Measurements from ENCODE around the gene ENO1. TPM values are rescaled to one million over a fixed set of nuclear protein-coding genes. Genes with fewer than 3 reads are reported as not detected.
A peak's percentile ranks its signal among the peaks of the same experiment; 100 is the strongest.
"Not testable (repeated sequence)": the region's sequence is repeated elsewhere in the genome, so short reads cannot be mapped to it uniquely, and the experiment has no call there.

ENO1 gene
- total RNA-seq, 1 donor = 1,591 TPM

- Histone ChIP-seq H3K9me3 (ENCODE audit: low read depth, low read length) (no peaks in the 10 kb centered on the region), H3K27me3 (ENCODE audit: insufficient read depth, low read length) (no peaks in the 10 kb centered on the region), H2AFZ (ENCODE audit: low read length) (no peak overlapping the region), H3K36me3 (ENCODE audit: insufficient read depth, low read length) (no peaks in the 10 kb centered on the region), H4K20me1 (ENCODE audit: insufficient read depth, low read length) (no peaks in the 10 kb centered on the region), H3K4me3 (ENCODE audit: insufficient read depth, low read length) (no peak overlapping the region), H3K79me2 (ENCODE audit: insufficient read depth, low read length) (no peaks in the 10 kb centered on the region), H3K4me1 (ENCODE audit: insufficient read depth, low read length) (peaks cover 40% of the 10 kb centered on the region), H3K27ac (ENCODE audit: low read depth, low read length) (peak overlapping the region; percentile 81), H3K4me2 (ENCODE audit: insufficient read depth, low read length) (no peak overlapping the region)
- TF ChIP-seq CTCF (IDR thresholded peaks at IDR 0.05; ENCODE audit: extremely low read depth, low read depth, low read length) = peak; percentile 35
- DNase-seq (ENCODE audit: insufficient read length, low spot score, missing footprints) = no peak
These were observed 24.3 kb upstream of the ENO1 start for GRCh38 chr1:8902765-8903164.

- H3K36me3 ChIP-seq (ENCODE audit: insufficient read depth, low read length); H4K20me1 ChIP-seq (ENCODE audit: insufficient read depth, low read length); H3K27me3 ChIP-seq (ENCODE audit: insufficient read depth, low read length); H3K79me2 ChIP-seq (ENCODE audit: insufficient read depth, low read length); DNase-seq (ENCODE audit: insufficient read length, low spot score, missing footprints); H3K27ac ChIP-seq (ENCODE audit: low read depth, low read length); H2AFZ ChIP-seq (ENCODE audit: low read length); H3K9me3 ChIP-seq (ENCODE audit: low read depth, low read length); H3K4me3 ChIP-seq (ENCODE audit: insufficient read depth, low read length); H3K4me2 ChIP-seq (ENCODE audit: insufficient read depth, low read length): not testable (repeated sequence)
- peaks cover 39% of the 10 kb centered on the region for H3K4me1 ChIP-seq (ENCODE audit: insufficient read depth, low read length)
These were observed 22.2 kb upstream of the ENO1 start for GRCh38 chr1:8900684-8901083.

GRCh38 chr1:8899046-8899445 is 20.6 kb upstream of the ENO1 start:
- no peak overlapping the region for H3K27ac ChIP-seq (ENCODE audit: low read depth, low read length)
- no peaks in the 10 kb centered on the region for H3K27me3 ChIP-seq (ENCODE audit: insufficient read depth, low read length)
- no peaks in the 10 kb centered on the region for H3K36me3 ChIP-seq (ENCODE audit: insufficient read depth, low read length)
- no peaks in the 10 kb centered on the region for H3K79me2 ChIP-seq (ENCODE audit: insufficient read depth, low read length)
- no peaks in the 10 kb centered on the region for H4K20me1 ChIP-seq (ENCODE audit: insufficient read depth, low read length)
- no peak for TF ChIP-seq CTCF (IDR thresholded peaks at IDR 0.05; ENCODE audit: extremely low read depth, low read depth, low read length)
- no peak for DNase-seq (ENCODE audit: insufficient read length, low spot score, missing footprints)
- H3K4me3 ChIP-seq (ENCODE audit: insufficient read depth, low read length) = no peak overlapping the region
- no peaks in the 10 kb centered on the region for H3K9me3 ChIP-seq (ENCODE audit: low read depth, low read length)
- H3K4me2 ChIP-seq (ENCODE audit: insufficient read depth, low read length) = no peak overlapping the region
- no peak overlapping the region for H2AFZ ChIP-seq (ENCODE audit: low read length)
- H3K4me1 ChIP-seq (ENCODE audit: insufficient read depth, low read length) = peaks cover 29% of the 10 kb centered on the region

- not testable (repeated sequence) for H3K4me2 ChIP-seq (ENCODE audit: insufficient read depth, low read length); H3K79me2 ChIP-seq (ENCODE audit: insufficient read depth, low read length)
These were observed 19.9 kb upstream of the ENO1 start for GRCh38 chr1:8898418-8898817.

GRCh38 chr1:8897505-8897904 is 19.0 kb upstream of the ENO1 start:
- not testable (repeated sequence) for H3K4me3 ChIP-seq (ENCODE audit: insufficient read depth, low read length); H3K27ac ChIP-seq (ENCODE audit: low read depth, low read length); H2AFZ ChIP-seq (ENCODE audit: low read length); DNase-seq (ENCODE audit: insufficient read length, low spot score, missing footprints); H3K27me3 ChIP-seq (ENCODE audit: insufficient read depth, low read length); H4K20me1 ChIP-seq (ENCODE audit: insufficient read depth, low read length); H3K36me3 ChIP-seq (ENCODE audit: insufficient read depth, low read length); H3K9me3 ChIP-seq (ENCODE audit: low read depth, low read length); H3K79me2 ChIP-seq (ENCODE audit: insufficient read depth, low read length); H3K4me2 ChIP-seq (ENCODE audit: insufficient read depth, low read length)
- peaks cover 16% of the 10 kb centered on the region for H3K4me1 ChIP-seq (ENCODE audit: insufficient read depth, low read length)

More at GRCh38 chr1:8898418-8898817, 19.9 kb upstream of the ENO1 start:
- H3K4me3 ChIP-seq (ENCODE audit: insufficient read depth, low read length); H2AFZ ChIP-seq (ENCODE audit: low read length); H3K27ac ChIP-seq (ENCODE audit: low read depth, low read length); H3K27me3 ChIP-seq (ENCODE audit: insufficient read depth, low read length); H3K9me3 ChIP-seq (ENCODE audit: low read depth, low read length); H3K36me3 ChIP-seq (ENCODE audit: insufficient read depth, low read length); H4K20me1 ChIP-seq (ENCODE audit: insufficient read depth, low read length); DNase-seq (ENCODE audit: insufficient read length, low spot score, missing footprints): not testable (repeated sequence)
- peaks cover 23% of the 10 kb centered on the region for H3K4me1 ChIP-seq (ENCODE audit: insufficient read depth, low read length)

GRCh38 chr1:8896775-8897174 is 18.3 kb upstream of the ENO1 start:
- peaks cover 13% of the 10 kb centered on the region for H3K4me1 ChIP-seq (ENCODE audit: insufficient read depth, low read length)
- H3K27me3 ChIP-seq (ENCODE audit: insufficient read depth, low read length); H2AFZ ChIP-seq (ENCODE audit: low read length); H4K20me1 ChIP-seq (ENCODE audit: insufficient read depth, low read length); DNase-seq (ENCODE audit: insufficient read length, low spot score, missing footprints); H3K27ac ChIP-seq (ENCODE audit: low read depth, low read length); H3K4me2 ChIP-seq (ENCODE audit: insufficient read depth, low read length); H3K9me3 ChIP-seq (ENCODE audit: low read depth, low read length); H3K36me3 ChIP-seq (ENCODE audit: insufficient read depth, low read length); H3K4me3 ChIP-seq (ENCODE audit: insufficient read depth, low read length); H3K79me2 ChIP-seq (ENCODE audit: insufficient read depth, low read length): not testable (repeated sequence)

Data from osteoblast (primary cell).